MM.1S (cell line): Measurements from ENCODE around the gene NEMF.

ENCODE experiments used
- DNase-seq: peaks from one replicate; pipeline ENCODE4 v3.0.0-alpha.2; 2015
- H2AFZ ChIP-seq: fragments of 300-600 bp; sonication (generic); 2 replicates; pipeline ENCODE4 v1.6.0; 2016; ENCODE audit warnings: antibody characterized with exemption, low read length
- H3F3A ChIP-seq: fragments of 300-600 bp; sonication (generic); 2 replicates; pipeline ENCODE4 v1.6.1; 2016; ENCODE audit warnings: mild to moderate bottlenecking, antibody characterized with exemption, low read length, moderate library complexity, mixed read lengths; ENCODE audit not compliant: insufficient read depth
- H3K27ac ChIP-seq: fragments of 300-600 bp; sonication (generic); 2 replicates; pipeline ENCODE4 v1.5.1; 2016; ENCODE audit warnings: mild to moderate bottlenecking, low read length
- H3K27me3 ChIP-seq: fragments of 300-600 bp; sonication (generic); replicated peaks from 2 replicates; pipeline ENCODE4 v1.6.0; 2016; ENCODE audit warnings: low read length; ENCODE audit not compliant: insufficient read depth
- H3K36me3 ChIP-seq: fragments of 300-600 bp; sonication (generic); replicated peaks from 2 replicates; pipeline ENCODE4 v1.6.1; 2016; ENCODE audit warnings: mild to moderate bottlenecking, low read length, mixed read lengths; ENCODE audit not compliant: insufficient read depth
- H3K4me1 ChIP-seq: fragments of 300-600 bp; sonication (generic); 2 replicates; pipeline ENCODE4 v1.6.1; 2016; ENCODE audit warnings: low read length, mixed read lengths
- H3K4me2 ChIP-seq: fragments of 300-600 bp; sonication (generic); 2 replicates; pipeline ENCODE4 v1.6.0; 2016; ENCODE audit warnings: low read depth, low read length
- H3K4me3 ChIP-seq: fragments of 300-600 bp; sonication (generic); 2 replicates; pipeline ENCODE4 v1.5.1; 2016; ENCODE audit warnings: low read length, mixed read lengths
- H3K79me2 ChIP-seq: fragments of 300-600 bp; sonication (generic); 2 replicates; pipeline ENCODE4 v1.6.1; 2016; ENCODE audit warnings: mixed run types, low read length, mixed read lengths
- H3K9ac ChIP-seq: fragments of 300-600 bp; sonication (generic); 2 replicates; pipeline ENCODE4 v1.6.1; 2016; ENCODE audit warnings: low read length, mixed read lengths
- H3K9me2 ChIP-seq: fragments of 300-600 bp; sonication (generic); replicated peaks from 2 replicates; pipeline ENCODE4 v1.6.1; 2016; ENCODE audit warnings: mild to moderate bottlenecking, low read length, mixed read lengths; ENCODE audit not compliant: insufficient read depth
- H3K9me3 ChIP-seq: fragments of 300-600 bp; sonication (generic); replicated peaks from 2 replicates; pipeline ENCODE4 v1.6.1; 2016; ENCODE audit warnings: mild to moderate bottlenecking, low read length, mixed read lengths; ENCODE audit not compliant: insufficient read depth
- H4K20me1 ChIP-seq: fragments of 300-600 bp; sonication (generic); 2 replicates; pipeline ENCODE4 v1.6.1; 2016; ENCODE audit warnings: mild to moderate bottlenecking, low read length, moderate library complexity, mixed read lengths; ENCODE audit not compliant: insufficient read depth
- EZH2 ChIP-seq: fragments of 300-600 bp; sonication (generic); optimal IDR thresholded peaks from 2 replicates; pipeline ENCODE3; 2017; ENCODE audit warnings: low read depth, mild to moderate bottlenecking, antibody characterized with exemption, low read length, mixed read lengths
- EZH2phosphoT487 ChIP-seq: fragments of 300-600 bp; sonication (generic); IDR thresholded peaks from 2 replicates; pipeline ENCODE4 v1.6.1; 2018; ENCODE audit warnings: antibody characterized with exemption, low read length
- TF ChIP-seq, protein P1 (sequence below): fragments of 300-600 bp; sonication (generic); IDR thresholded peaks from 2 replicates; pipeline ENCODE4 v1.5.1; 2016; ENCODE audit warnings: antibody characterized with exemption, low read length, mixed read lengths

NEMF gene

DNA sequence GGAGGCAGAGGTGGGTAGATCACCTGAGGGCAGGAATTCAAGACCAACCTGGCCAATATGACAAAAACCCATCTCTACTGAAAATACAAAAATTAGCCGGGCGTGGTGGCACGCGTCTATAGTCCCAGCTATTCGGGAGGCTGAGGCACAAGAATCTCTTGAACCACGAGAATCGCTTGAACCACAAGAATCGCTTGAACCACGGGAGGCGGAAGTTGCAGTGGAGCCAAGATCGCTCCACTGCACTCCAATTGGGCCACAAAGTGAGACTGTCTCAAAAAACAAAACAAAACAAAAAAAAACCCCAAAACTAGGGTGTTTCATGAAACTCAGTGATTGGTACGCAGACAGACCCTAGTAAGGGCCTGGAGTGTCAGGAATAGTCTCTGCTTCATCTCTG lies 33.9 kb upstream of the NEMF start:
- H3K9me2 ChIP-seq: no peaks in the 10 kb centered on the region
- no peak overlapping the region for H3K4me3 ChIP-seq
- H3K4me1 ChIP-seq: no peaks in the 10 kb centered on the region
- H3K4me2 ChIP-seq: no peak overlapping the region
- H3K36me3 ChIP-seq: no peaks in the 10 kb centered on the region
- H3K9me3 ChIP-seq: no peaks in the 10 kb centered on the region
- no peaks in the 10 kb centered on the region for H3K79me2 ChIP-seq
- H4K20me1 ChIP-seq: no peaks in the 10 kb centered on the region
- no peak for DNase-seq
- H3K27me3 ChIP-seq: no peaks in the 10 kb centered on the region
- no peak overlapping the region for H2AFZ ChIP-seq
- no peak for TF ChIP-seq EZH2phosphoT487
- no peak for TF ChIP-seq EZH2
- TF ChIP-seq, protein P1, sequence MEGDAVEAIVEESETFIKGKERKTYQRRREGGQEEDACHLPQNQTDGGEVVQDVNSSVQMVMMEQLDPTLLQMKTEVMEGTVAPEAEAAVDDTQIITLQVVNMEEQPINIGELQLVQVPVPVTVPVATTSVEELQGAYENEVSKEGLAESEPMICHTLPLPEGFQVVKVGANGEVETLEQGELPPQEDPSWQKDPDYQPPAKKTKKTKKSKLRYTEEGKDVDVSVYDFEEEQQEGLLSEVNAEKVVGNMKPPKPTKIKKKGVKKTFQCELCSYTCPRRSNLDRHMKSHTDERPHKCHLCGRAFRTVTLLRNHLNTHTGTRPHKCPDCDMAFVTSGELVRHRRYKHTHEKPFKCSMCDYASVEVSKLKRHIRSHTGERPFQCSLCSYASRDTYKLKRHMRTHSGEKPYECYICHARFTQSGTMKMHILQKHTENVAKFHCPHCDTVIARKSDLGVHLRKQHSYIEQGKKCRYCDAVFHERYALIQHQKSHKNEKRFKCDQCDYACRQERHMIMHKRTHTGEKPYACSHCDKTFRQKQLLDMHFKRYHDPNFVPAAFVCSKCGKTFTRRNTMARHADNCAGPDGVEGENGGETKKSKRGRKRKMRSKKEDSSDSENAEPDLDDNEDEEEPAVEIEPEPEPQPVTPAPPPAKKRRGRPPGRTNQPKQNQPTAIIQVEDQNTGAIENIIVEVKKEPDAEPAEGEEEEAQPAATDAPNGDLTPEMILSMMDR: no peak
- no peaks in the 10 kb centered on the region for H3F3A ChIP-seq
- H3K27ac ChIP-seq: no peak overlapping the region
- no peak overlapping the region for H3K9ac ChIP-seq

DNA sequence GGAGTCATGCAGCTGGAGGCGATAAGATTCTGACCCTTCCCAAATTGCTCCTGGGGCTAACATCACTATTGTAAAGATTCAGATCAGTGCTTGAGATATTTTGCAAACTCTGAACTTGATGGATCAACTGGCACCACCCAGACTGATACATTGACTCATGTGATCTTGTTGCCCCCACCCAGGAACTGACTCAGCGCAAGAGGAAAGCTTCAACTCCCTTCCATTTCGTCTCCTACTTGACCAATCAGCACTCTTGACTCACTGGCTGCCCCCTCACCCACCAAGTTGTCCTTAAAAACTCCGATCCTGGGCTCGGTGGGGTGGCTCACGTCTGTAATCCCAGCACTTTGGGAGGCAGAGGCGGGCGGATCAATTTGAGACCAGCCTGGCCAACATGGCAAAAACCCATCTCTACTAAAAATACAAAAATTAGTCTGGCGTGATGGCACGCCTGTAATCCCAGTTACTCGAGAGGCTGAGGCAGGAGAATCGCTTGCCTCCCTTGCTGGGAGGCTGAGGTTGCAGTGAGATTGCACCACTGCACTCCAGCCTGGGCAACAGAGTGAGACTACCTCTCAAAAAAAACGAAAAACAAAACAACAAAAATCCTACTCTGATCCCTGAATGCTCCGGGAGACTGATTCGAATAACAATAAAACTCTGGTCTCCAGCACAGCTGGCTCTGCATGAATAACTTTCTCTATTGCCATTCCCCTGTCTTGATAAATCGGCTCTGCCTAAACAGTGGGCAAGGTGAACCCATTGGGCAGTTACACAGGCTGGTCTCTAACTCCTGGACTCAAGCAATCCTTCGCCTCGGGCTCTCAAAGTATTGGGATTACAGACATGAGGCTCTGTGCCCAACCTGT lies 30.5 kb upstream of the NEMF start:
- DNase-seq: no peak
- H3F3A ChIP-seq: no peaks in the 10 kb centered on the region
- H3K4me1 ChIP-seq: no peaks in the 10 kb centered on the region
- no peak overlapping the region for H3K4me2 ChIP-seq
- no peaks in the 10 kb centered on the region for H3K9me3 ChIP-seq
- H4K20me1 ChIP-seq: no peaks in the 10 kb centered on the region
- no peak overlapping the region for H3K9ac ChIP-seq
- no peaks in the 10 kb centered on the region for H3K27me3 ChIP-seq
- H3K27ac ChIP-seq: no peak overlapping the region
- no peak overlapping the region for H3K4me3 ChIP-seq
- H3K36me3 ChIP-seq: no peaks in the 10 kb centered on the region
- no peaks in the 10 kb centered on the region for H3K9me2 ChIP-seq
- TF ChIP-seq, protein P1: no peak
- no peak for TF ChIP-seq EZH2
- no peak for TF ChIP-seq EZH2phosphoT487
- H3K79me2 ChIP-seq: no peaks in the 10 kb centered on the region
- H2AFZ ChIP-seq: no peak overlapping the region

DNA sequence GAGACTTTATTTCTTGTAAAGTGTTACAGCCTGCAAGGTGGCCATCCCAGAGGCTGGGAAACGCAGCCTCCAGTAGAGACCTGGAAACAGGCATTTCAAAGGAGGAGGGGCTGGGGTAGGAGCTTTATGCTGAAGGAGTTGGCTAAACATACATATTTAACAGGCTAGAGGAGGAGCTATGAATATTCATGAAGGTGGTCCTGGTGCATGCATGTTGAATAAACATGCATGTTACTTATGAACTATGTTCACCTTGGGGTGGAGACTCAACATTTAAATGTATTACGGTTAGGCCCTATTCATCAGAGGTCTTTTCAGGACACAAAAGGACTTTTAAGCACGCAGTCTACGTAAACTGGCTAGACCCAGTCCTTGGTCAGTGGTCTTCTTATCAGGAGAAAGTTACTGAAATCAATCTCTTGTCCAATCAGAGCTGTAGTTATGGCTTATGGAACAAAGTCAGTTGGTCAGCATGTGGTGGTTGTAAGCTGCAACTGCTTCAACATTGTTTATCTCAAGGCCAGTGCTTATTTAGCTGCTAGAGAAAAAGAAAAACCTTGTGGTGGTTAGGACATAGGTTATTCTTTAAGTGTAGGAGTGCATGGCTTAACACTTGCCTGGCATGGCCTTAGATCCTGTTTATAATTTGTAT lies 28.9 kb upstream of the NEMF start:
- TF ChIP-seq, protein P1: no peak
- TF ChIP-seq EZH2 (no peak), EZH2phosphoT487 (no peak)

More for the DNA sequence above, 28.9 kb upstream of the NEMF start:
- Histone ChIP-seq H3K9ac (no peak overlapping the region), H2AFZ (no peak overlapping the region), H3K4me1 (no peaks in the 10 kb centered on the region), H3K4me2 (no peak overlapping the region), H3F3A (no peaks in the 10 kb centered on the region), H3K9me3 (no peaks in the 10 kb centered on the region), H4K20me1 (no peaks in the 10 kb centered on the region), H3K9me2 (no peaks in the 10 kb centered on the region), H3K27ac (no peak overlapping the region), H3K79me2 (no peaks in the 10 kb centered on the region), H3K36me3 (no peaks in the 10 kb centered on the region), H3K27me3 (no peaks in the 10 kb centered on the region), H3K4me3 (no peak overlapping the region)
- no peak for DNase-seq
